Heart right ventricle (tissue), 16 donors: ENCODE results near the gene GBGT1. TPM values are rescaled to one million over a fixed set of nuclear protein-coding genes. Genes with fewer than 3 reads are reported as not detected.

Experiments
- ATAC-seq, 8 donors: fragments of 200-7000 bp; cut with Tn5 transposase; one replicate each; pipeline ENCODE4 v1.9.1; 2020; ENCODE audit warnings: mild to moderate bottlenecking in 8 of 8, moderate library complexity in 8 of 8, moderate number of reproducible peaks in 1 of 8
- DNase-seq, 2 donors: peaks; one replicate each; pipeline ENCODE4 v3.0.0-alpha.2; 2020
- H3K27ac ChIP-seq, 10 donors: fragments of 200-600 bp; sonication (generic) in 2 of 10; one replicate each; pipeline versions ENCODE4 v1.5.0 to v1.8.0; 2020 to 2022; ENCODE audit warnings: mild to moderate bottlenecking in 3 of 10
- H3K27me3 ChIP-seq, 7 donors: fragments of 200-600 bp; one replicate each; pipeline ENCODE4 v1.8.0; 2021 to 2022; ENCODE audit warnings: mild to moderate bottlenecking in 2 of 7
- H3K36me3 ChIP-seq, 9 donors: fragments of 200-600 bp; sonication (generic) in 1 of 9; one replicate each; pipeline versions ENCODE4 v1.5.0 to v1.8.0; 2020 to 2022; ENCODE audit warnings: mild to moderate bottlenecking in 2 of 9
- H3K4me1 ChIP-seq, 9 donors: fragments of 200-600 bp; sonication (generic) in 1 of 9; one replicate each; pipeline versions ENCODE4 v1.5.0 to v1.8.0; 2020 to 2022; ENCODE audit warnings: mild to moderate bottlenecking in 4 of 9
- H3K4me3 ChIP-seq, 10 donors: fragments of 200-600 bp; sonication (generic) in 2 of 10; one replicate each; pipeline versions ENCODE4 v1.5.0 to v1.8.0; 2020 to 2022; ENCODE audit warnings: mild to moderate bottlenecking in 7 of 10, moderate library complexity in 2 of 10
- H3K9me3 ChIP-seq, 11 donors: fragments of 200-600 bp in 10 of 11; sonication (generic) in 2 of 11; one replicate each; pipeline versions ENCODE4 v1.5.0 to v1.8.0; 2013 to 2022; ENCODE audit warnings: mild to moderate bottlenecking in 2 of 11, control low read depth in 1 of 11, moderate library complexity in 1 of 11
- WGBS, 2 donors: extraction: QIAGEN DNeasy Blood & Tissue Kit; methylation state at CpG; one replicate each; pipeline ENCODE4 v1.1.7; 2013; ENCODE audit warnings: inconsistent platforms in 1 of 2; 5-methylcytosine and 5-hydroxymethylcytosine counted together
- intact Hi-C, 10 donors: fragments of 100-400 bp; cut with DNase I; formaldehyde crosslinking; loops; one replicate each; pipeline versions ENCODE4 v1.11.1 to v1.14.2; 2022
- polyA plus RNA-seq, 2 donors: library from polyadenylated mRNA; stranded (reverse); fragments of 200-250 nt; gene quantifications; one replicate each; pipeline ENCODE4 v1.2.3, GENCODE V29; 2013
- total RNA-seq, 10 donors: library from RNA; stranded (reverse); fragmentation: NEBNext Ultra II Directional in 3 of 10; extraction: Animal tissue kit (Norgen Biotek cat#: 25700) in 3 of 10; gene quantifications; one replicate each; pipeline versions ENCODE4 v1.2.1 to v1.2.4, GENCODE V29; 2021 to 2023
- TF ChIP-seq, protein P1 (sequence below), 9 donors: fragments of 200-600 bp; sonication (generic) in 2 of 9; IDR thresholded peaks; one replicate each; pipeline versions ENCODE4 v1.5.0 to v1.8.0; 2021 to 2022; ENCODE audit warnings: antibody characterized with exemption in 9 of 9, mild to moderate bottlenecking in 5 of 9, moderate library complexity in 1 of 9
- donor health status: Arrhythmogenic right ventricular cardiomyopathy.
- donor health status: ischemic (EF 13 %, LVEDD 7.1; RV severe dilation, severe dysfunction).
- donor health status: healthy with polysubstance abuse.
- donor health status: DM: no; HTN: yes; CAD: no.
- donor health status: DM: no; HTN: no; CAD: no.
- donor health status: ischemic (EF 25% LVEDD 6.9; RV normal size, moderate dysfunction).
- donor health status: ischemic (EF 25% LVEDD 5.7; RV mildly dilated, moderate dysfunction).
- donor health status: healthy.
- donor health status: DM: yes; HTN: yes; CAD: no.
- donor health status: Ischemic cardiomyopathy.
- donor health status: ischemic (EF 35%, LVEDD 5.7; RV mildly dilated, moderate dysfunction).
- donor health status: nonischemic (EF 11% LVEDD 7.7; RV severe dilation, severe dysfunction).
- donor health status: DM: yes; HTN: yes; CAD: no.
- donor health status: PGD.
- donor health status: ischemic (EF 29% LVEDD 5.4; RV normal size, mild dysfunction).
- donor health status: nonischemic (EF 23%, LVEDD 6.1; RV moderate dilation, normal function).

GBGT1 gene
- total and polyA plus RNA-seq, 12 donors: 2.5 to 14.7 (median 6.6) TPM

GRCh38 chr9:133168432-133168831, 4.7 kb upstream of the GBGT1 start:
- Histone ChIP-seq H3K27ac (no peak overlapping the region), H3K27me3 (peaks cover 0 to 17% (median 6%) of the 10 kb centered on the region in 7 donors), H3K36me3 (no peaks in the 10 kb centered on the region), H3K9me3 (no peaks in the 10 kb centered on the region), H3K4me3 (no peak overlapping the region), H3K4me1 (peaks cover 0 to 15% (median 12%) of the 10 kb centered on the region in 9 donors)
- TF ChIP-seq, protein P1, sequence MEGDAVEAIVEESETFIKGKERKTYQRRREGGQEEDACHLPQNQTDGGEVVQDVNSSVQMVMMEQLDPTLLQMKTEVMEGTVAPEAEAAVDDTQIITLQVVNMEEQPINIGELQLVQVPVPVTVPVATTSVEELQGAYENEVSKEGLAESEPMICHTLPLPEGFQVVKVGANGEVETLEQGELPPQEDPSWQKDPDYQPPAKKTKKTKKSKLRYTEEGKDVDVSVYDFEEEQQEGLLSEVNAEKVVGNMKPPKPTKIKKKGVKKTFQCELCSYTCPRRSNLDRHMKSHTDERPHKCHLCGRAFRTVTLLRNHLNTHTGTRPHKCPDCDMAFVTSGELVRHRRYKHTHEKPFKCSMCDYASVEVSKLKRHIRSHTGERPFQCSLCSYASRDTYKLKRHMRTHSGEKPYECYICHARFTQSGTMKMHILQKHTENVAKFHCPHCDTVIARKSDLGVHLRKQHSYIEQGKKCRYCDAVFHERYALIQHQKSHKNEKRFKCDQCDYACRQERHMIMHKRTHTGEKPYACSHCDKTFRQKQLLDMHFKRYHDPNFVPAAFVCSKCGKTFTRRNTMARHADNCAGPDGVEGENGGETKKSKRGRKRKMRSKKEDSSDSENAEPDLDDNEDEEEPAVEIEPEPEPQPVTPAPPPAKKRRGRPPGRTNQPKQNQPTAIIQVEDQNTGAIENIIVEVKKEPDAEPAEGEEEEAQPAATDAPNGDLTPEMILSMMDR (IDR thresholded peaks at IDR 0.05): no peak
- intact Hi-C loops: no loop called here
- ATAC-seq (no peak), DNase-seq (no peak)
- 55 to 59% methylated on average over 6 of the region's 6 CpGs for WGBS, 2 donors

- peaks cover 0 to 21% (median 7%) of the 10 kb centered on the region in 7 donors for H3K27me3 ChIP-seq
- intact Hi-C loops: no loop called here
- TF ChIP-seq, protein P1 (IDR thresholded peaks at IDR 0.05): no peak
- ATAC-seq (no peak), DNase-seq (no peak)
- H3K36me3 ChIP-seq: no peaks in the 10 kb centered on the region
- H3K9me3 ChIP-seq: no peaks in the 10 kb centered on the region
- no peak overlapping the region for H3K4me3 ChIP-seq
- no peak overlapping the region for H3K27ac ChIP-seq
- peaks cover 0 to 22% (median 19%) of the 10 kb centered on the region in 9 donors for H3K4me1 ChIP-seq
- WGBS, 2 donors: 88 to 90% methylated on average over 3 of the region's 3 CpGs
Measured at GRCh38 chr9:133167769-133168168, 4.1 kb upstream of the GBGT1 start.

DNA sequence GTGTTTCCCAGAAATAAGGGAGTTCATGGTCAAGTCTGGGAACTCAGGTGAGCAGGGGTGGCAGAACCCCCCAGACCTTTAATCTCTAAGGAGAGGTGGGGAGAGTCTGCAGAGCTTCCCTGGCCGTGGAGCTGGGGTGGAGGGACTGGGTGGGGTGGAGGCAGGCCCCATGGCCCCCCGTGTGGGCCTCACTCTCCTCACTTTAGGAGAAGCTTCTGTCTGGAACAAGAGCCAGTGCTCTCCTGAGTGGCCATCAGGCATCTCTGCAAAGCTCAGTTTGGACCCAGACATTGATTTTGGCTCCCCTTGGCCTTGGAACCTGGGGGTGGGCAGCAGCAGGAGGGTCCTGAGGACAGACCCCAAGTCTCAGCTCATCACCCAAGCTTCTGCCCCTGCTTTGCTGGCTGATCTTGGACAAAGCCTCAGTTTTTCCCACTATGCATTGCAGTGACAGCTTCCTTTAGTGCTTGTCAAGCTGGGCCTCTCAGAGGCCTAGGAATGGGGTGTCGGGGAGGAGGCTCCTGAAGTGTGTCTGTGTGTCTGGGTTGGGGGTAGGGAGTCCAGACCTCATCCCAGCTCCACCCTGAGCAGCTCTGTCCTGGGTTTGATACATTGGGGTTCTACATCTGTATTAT, 3.5 kb upstream of the GBGT1 start:
- no peak for DNase-seq
- TF ChIP-seq, protein P1 (IDR thresholded peaks at IDR 0.05): no peak
- Histone ChIP-seq H3K27me3 (peaks cover 0 to 23% (median 7%) of the 10 kb centered on the region in 7 donors), H3K36me3 (no peaks in the 10 kb centered on the region), H3K9me3 (no peaks in the 10 kb centered on the region), H3K27ac (no peak overlapping the region), H3K4me3 (no peak overlapping the region), H3K4me1 (peaks cover 0 to 27% (median 20%) of the 10 kb centered on the region in 9 donors)
- intact Hi-C loops: no loop called here
- ATAC-seq: no peak
- WGBS, 2 donors: 84% methylated on average over 3 of the region's 3 CpGs

- peaks cover 0 to 16% (median 4%) of the 10 kb centered on the region in 7 donors for H3K27me3 ChIP-seq
- H3K36me3 ChIP-seq: no peaks in the 10 kb centered on the region
- H3K27ac ChIP-seq: no peak overlapping the region
- intact Hi-C loops: no loop called here
- no peaks in the 10 kb centered on the region for H3K9me3 ChIP-seq
- H3K4me3 ChIP-seq: no peak overlapping the region
- DNase-seq (no peak), ATAC-seq (no peak)
- WGBS, 2 donors: 81 to 86% methylated on average over 17 of the region's 17 CpGs
- TF ChIP-seq, protein P1 (IDR thresholded peaks at IDR 0.05): no peak
- H3K4me1 ChIP-seq: peaks cover 0 to 33% (median 23%) of the 10 kb centered on the region in 9 donors
Measured at GRCh38 chr9:133166392-133166791, 2.7 kb upstream of the GBGT1 start.
